ENCODE results near the gene DKC1. TPM values are rescaled to one million over a fixed set of nuclear protein-coding genes. Genes with fewer than 3 reads are reported as not detected.

The DKC1 gene
- total and polyA plus RNA-seq, 8 donors: 5.8 to 113 (median 26.1) TPM

DNA sequence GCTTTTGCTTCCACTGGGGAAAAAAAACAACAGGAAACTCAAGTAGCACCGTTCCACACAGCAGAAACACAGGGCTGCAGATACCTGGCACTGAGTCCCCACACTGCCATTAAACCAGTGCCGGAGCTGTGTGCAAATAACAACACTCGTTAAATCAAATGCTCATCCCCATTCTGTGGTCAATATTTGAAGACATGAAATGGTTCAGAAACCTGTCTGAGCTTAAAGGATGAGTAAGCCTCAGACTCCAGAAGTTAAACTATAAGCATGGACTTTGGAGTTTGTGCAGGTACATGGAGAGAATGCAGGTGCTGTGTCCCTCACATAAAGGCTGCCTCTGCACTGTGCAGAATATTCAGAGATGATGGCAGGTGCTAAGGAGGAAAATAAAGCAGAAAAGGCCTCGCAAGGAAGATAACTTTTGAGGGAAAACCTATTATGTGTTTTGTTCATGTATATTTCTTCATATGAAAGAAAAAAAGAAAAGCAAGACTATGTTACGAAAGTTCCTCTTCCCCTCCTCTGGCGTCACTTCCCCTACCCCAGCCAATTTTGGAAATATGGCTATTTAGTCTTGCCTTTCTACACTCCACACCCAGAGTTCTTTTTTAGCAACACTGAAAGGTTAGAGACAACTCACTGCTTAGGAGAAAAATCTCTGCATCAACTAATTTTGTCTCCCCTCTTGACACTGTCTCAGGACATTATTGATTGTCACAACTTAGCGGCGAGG is 38.0 kb downstream of the DKC1 start:
- Histone ChIP-seq H3K36me3 (no peaks in the 10 kb centered on the region), H3K27me3 (peaks cover 0 to 9% (median 0%) of the 10 kb centered on the region in 3 donors), H3K9me3 (no peaks in the 10 kb centered on the region), H3K4me3 (no peak overlapping the region), H3K27ac (peak overlapping the region in 3 of 5 donors; percentile 50 to 75 (median 67)), H3K4me1 (peaks cover 11 to 31% (median 23%) of the 10 kb centered on the region in 4 donors)
- DNase-seq: no peak
- intact Hi-C loops (cut with DNase I; ENCODE audit: low total_unique reads): no loop called here
- no peak for TF ChIP-seq CTCF (IDR thresholded peaks at IDR 0.05)
- no peak for TF ChIP-seq POLR2A (IDR thresholded peaks at IDR 0.05)
- no peak for TF ChIP-seq POLR2AphosphoS5 (IDR thresholded peaks at IDR 0.05)
- TF ChIP-seq EP300 (IDR thresholded peaks at IDR 0.05): no peak
- WGBS, 5 donors: 55 to 76% (median 66%) methylated on average over 8 of the region's 8 CpGs

DNA sequence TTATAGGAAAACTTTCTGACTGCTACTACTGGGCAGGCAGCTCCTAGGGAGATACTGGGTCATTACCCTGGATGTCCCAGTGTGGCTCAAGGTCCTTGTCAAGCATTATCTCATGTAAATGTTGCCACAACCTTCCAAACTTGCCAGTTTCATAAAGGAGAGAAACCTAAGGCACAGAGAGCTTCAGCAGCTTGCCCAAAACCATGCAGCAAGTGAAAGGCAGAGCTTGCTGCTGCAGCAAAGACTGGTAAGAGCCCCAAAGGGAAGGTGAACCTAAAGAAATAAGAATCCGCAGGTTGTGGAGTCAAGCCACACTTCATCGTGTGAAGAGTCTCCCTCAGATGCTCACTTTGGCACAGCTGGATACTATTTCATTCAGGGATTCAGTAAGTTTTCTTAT is 40.3 kb downstream of the DKC1 start:
- peaks cover 11 to 36% (median 21%) of the 10 kb centered on the region in 4 donors for H3K4me1 ChIP-seq
- peaks cover 0 to 9% (median 0%) of the 10 kb centered on the region in 3 donors for H3K27me3 ChIP-seq
- WGBS, 5 donors: 65 to 85% (median 70%) methylated on average over 2 of the region's 2 CpGs
- no peak for DNase-seq
- intact Hi-C loops (cut with DNase I; ENCODE audit: low total_unique reads): no loop called here
- no peak overlapping the region for H3K27ac ChIP-seq
- no peak overlapping the region for H3K4me3 ChIP-seq
- no peaks in the 10 kb centered on the region for H3K36me3 ChIP-seq
- peaks cover 0 to 11% (median 4%) of the 10 kb centered on the region in 4 donors for H3K9me3 ChIP-seq
- TF ChIP-seq EP300 (IDR thresholded peaks at IDR 0.05): no peak
- no peak for TF ChIP-seq CTCF (IDR thresholded peaks at IDR 0.05)
- TF ChIP-seq POLR2AphosphoS5 (IDR thresholded peaks at IDR 0.05): no peak
- TF ChIP-seq POLR2A (IDR thresholded peaks at IDR 0.05): no peak

GRCh38 chrX:154804261-154804956 is 41.7 kb downstream of the DKC1 start:
- Histone ChIP-seq H3K27ac (peak overlapping the region in 4 of 5 donors; percentile 61 to 80 (median 71)), H3K4me1 (peaks cover 9 to 31% (median 15%) of the 10 kb centered on the region in 4 donors), H3K36me3 (no peaks in the 10 kb centered on the region), H3K9me3 (peaks cover 0 to 11% (median 4%) of the 10 kb centered on the region in 4 donors), H3K27me3 (peaks cover 0 to 9% (median 0%) of the 10 kb centered on the region in 3 donors), H3K4me3 (peak overlapping the region; percentile 54 to 67 (median 63))
- WGBS, 5 donors: 30 to 46% (median 37%) methylated on average over 5 to 7 of the region's 7 CpGs
- TF ChIP-seq EP300 (IDR thresholded peaks at IDR 0.05) (no peak), CTCF (IDR thresholded peaks at IDR 0.05) (no peak), POLR2A (IDR thresholded peaks at IDR 0.05) (no peak), POLR2AphosphoS5 (IDR thresholded peaks at IDR 0.05) (no peak)
- intact Hi-C loops (cut with DNase I; ENCODE audit: low total_unique reads): no loop called here
- DNase-seq: no peak

DNA sequence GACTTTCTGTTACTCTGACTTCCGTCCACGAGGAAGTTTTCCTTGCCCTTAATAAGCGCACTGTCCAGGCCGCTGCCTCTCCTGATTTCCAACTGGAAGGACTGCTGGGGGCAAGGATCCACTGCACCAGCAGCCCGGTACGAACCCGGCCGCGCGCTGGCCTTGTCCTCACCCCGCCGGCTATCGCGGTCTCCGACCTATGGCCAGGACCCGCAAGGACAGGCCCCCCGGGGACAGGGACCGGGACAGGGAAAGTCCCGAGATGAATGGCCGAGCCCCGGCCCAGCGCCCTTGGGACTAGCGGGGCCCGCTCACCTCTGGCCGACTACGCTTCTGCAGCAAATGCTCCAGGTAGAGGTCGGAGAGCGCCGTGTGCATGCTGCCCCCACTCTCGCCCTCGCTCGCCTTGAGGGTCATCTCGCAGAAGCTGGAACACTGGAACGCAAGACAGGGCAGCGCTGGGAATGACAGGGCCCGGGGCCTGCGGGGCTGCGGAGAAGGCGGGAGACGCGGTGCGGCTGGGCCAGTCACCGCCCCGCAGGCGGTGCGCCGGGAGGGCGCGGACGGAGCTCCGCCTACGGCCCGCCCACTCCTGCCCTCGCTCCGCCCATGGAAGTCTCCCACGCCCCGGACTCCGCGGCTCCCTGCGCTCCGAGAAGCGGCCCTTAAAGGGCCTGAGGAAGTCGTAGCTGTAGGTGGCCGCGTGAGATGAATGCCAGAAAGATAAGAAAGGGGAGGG is 42.5 kb downstream of the DKC1 start, which contains the start of gene MPP1:
MPP1 (minus strand) TSS at position 529 of the 739 bp plus-strand sequence; CDS start at position 417, 112 bp downstream.
- intact Hi-C loops (cut with DNase I; ENCODE audit: low total_unique reads): no loop called here
- peak within 1 kb of the TSS; percentile 54 to 67 (median 63) for H3K4me3 ChIP-seq
- no peaks in the 10 kb centered on the region for H3K36me3 ChIP-seq
- H3K27me3 ChIP-seq: peaks cover 0 to 9% (median 0%) of the 10 kb centered on the region in 3 donors
- H3K4me1 ChIP-seq: peaks cover 2 to 24% (median 8%) of the 10 kb centered on the region in 4 donors
- peak in 1 of 3 donors; percentile 26 for TF ChIP-seq POLR2AphosphoS5 (IDR thresholded peaks at IDR 0.05)
- TF ChIP-seq EP300 (IDR thresholded peaks at IDR 0.05): no peak
- H3K27ac ChIP-seq: peak within 1 kb of the TSS in 4 of 5 donors; percentile 61 to 80 (median 71)
- WGBS, 5 donors: 0 to 41% (median 5%) methylated on average over 9 to 64 of the region's 65 CpGs
- peak; percentile 79 to 92 for DNase-seq
- peaks cover 0 to 11% (median 4%) of the 10 kb centered on the region in 4 donors for H3K9me3 ChIP-seq
